ENCODE results near the gene PNMT. TPM values are rescaled to one million over a fixed set of nuclear protein-coding genes. Genes with fewer than 3 reads are reported as not detected.

Gene PNMT
- total RNA-seq, 1 experiment from 2014 or later: 1.1 TPM

DNA sequence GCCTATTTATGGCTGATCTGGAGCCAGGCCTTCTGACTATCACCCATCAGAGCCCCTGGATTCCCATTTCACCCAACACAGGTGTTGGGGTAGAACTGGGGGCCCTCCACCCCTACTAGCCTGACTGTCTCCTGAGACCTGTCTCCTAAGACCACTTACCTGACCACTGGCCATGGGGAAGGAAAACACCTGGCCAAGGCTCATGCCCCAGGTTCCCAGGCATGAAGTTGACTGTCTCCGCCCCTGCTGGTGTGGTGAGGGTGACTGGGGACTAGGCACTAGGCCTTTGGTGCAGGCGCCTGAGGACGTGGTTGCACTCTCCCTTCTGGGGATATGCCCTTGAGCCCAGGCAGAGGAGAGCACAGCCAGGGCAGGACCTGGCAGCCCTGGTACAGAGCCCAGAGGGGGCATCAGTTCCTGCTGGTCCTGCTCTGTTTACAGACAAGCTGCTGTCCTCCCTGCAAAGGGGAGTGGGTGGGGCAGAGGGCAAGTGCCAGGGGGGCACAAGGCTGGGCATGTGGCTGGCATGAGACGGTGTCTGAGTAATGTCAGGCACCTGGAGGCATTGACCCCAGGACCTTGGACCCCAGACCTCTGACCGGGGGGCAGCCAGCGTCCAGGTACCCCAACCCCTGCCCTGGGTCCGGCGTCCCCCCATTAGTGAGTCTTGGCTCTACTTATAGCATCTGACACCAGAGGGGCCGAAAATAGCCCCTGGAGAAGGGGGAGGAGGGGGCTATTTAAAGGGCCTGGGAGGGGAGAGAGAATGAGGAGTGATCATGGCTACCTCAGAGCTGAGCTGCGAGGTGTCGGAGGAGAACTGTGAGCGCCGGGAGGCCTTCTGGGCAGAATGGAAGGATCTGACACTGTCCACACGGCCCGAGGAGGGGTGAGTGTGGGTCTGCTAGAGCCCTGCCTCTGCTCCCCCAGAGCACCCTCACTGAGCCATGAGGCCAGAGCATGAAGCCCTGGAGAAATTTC is 3.4 kb upstream of the PNMT start, which contains the start of gene TCAP:
TCAP (plus strand) TSS at position 769 of the 981 bp plus-strand sequence; CDS start at position 780, 11 bp downstream.
- ChIA-PET CTCF (no interaction called here), POLR2A (ENCODE audit: unreplicated experiment) (interaction anchor here (0.5 kb wide), 1 partner anchor 87 kb away, joined by 26 read pairs; no protein-coding TSS in a partner anchor)
- H3K4me1 ChIP-seq (replicated peaks; ENCODE audit: insufficient read depth): peaks cover 35% of the 10 kb centered on the region
- intact Hi-C loops (cut with micrococcal nuclease; ENCODE audit: unreplicated experiment): no loop called here
- H3K36me3 ChIP-seq (ENCODE audit: low read depth): no peaks in the 10 kb centered on the region
- DNase-seq: no peak
- H4K20me1 ChIP-seq (ENCODE audit: insufficient read depth): no peaks in the 10 kb centered on the region
- no peak within 1 kb of the TSS for H2AFZ ChIP-seq
- no peaks in the 10 kb centered on the region for H3K79me2 ChIP-seq (ENCODE audit: low read depth)
- H3K4me2 ChIP-seq: peak within 1 kb of the TSS; percentile 82
- H3K27me3 ChIP-seq (ENCODE audit: insufficient read depth, low read depth): no peaks in the 10 kb centered on the region
- peaks cover 22% of the 10 kb centered on the region for H3F3A ChIP-seq (ENCODE audit: insufficient read depth, low read depth)
- H3K4me3 ChIP-seq: no peak within 1 kb of the TSS
- no peak for TF ChIP-seq EZH2 (IDR thresholded peaks at IDR 0.05; ENCODE audit: low read depth)
- no peak for TF ChIP-seq CTCF (conservative IDR thresholded peaks at IDR 0.05)
- H3K9me3 ChIP-seq (ENCODE audit: insufficient read depth, low read depth): no peaks in the 10 kb centered on the region
- no TSS peak for BruUV-seq (replicated peaks)
- no peak within 1 kb of the TSS for H3K27ac ChIP-seq
- H3K9me2 ChIP-seq (ENCODE audit: insufficient read depth): no peaks in the 10 kb centered on the region

- H3K36me3 ChIP-seq (ENCODE audit: low read depth): no peaks in the 10 kb centered on the region
- H3F3A ChIP-seq (ENCODE audit: insufficient read depth, low read depth): peaks cover 27% of the 10 kb centered on the region
- H3K9me3 ChIP-seq (ENCODE audit: insufficient read depth, low read depth): no peaks in the 10 kb centered on the region
- POLR2A ChIA-PET (ENCODE audit: unreplicated experiment): interaction anchor here (0.5 kb wide), 1 partner anchor 86 kb away, joined by 26 read pairs; no protein-coding TSS in a partner anchor
- no peak overlapping the region for H3K4me2 ChIP-seq
- H3K9me2 ChIP-seq (ENCODE audit: insufficient read depth): no peaks in the 10 kb centered on the region
- peaks cover 35% of the 10 kb centered on the region for H3K4me1 ChIP-seq (replicated peaks; ENCODE audit: insufficient read depth)
- H3K79me2 ChIP-seq (ENCODE audit: low read depth): no peaks in the 10 kb centered on the region
- DNase-seq: peak in 1 of 2 experiments; percentile 16
- H3K27ac ChIP-seq: no peak overlapping the region
- H3K27me3 ChIP-seq (ENCODE audit: insufficient read depth, low read depth): no peaks in the 10 kb centered on the region
- H2AFZ ChIP-seq: no peak overlapping the region
- intact Hi-C loops (cut with micrococcal nuclease; ENCODE audit: unreplicated experiment): no loop called here
- H3K4me3 ChIP-seq: no peak overlapping the region
- CTCF ChIA-PET: no interaction called here
- no TSS peak for BruUV-seq (replicated peaks)
- H4K20me1 ChIP-seq (ENCODE audit: insufficient read depth): no peaks in the 10 kb centered on the region
- TF ChIP-seq EZH2 (IDR thresholded peaks at IDR 0.05; ENCODE audit: low read depth): no peak
- no peak for TF ChIP-seq CTCF (conservative IDR thresholded peaks at IDR 0.05)
Measured at GRCh38 chr17:39665642-39666224, 2.5 kb upstream of the PNMT start.

DNA sequence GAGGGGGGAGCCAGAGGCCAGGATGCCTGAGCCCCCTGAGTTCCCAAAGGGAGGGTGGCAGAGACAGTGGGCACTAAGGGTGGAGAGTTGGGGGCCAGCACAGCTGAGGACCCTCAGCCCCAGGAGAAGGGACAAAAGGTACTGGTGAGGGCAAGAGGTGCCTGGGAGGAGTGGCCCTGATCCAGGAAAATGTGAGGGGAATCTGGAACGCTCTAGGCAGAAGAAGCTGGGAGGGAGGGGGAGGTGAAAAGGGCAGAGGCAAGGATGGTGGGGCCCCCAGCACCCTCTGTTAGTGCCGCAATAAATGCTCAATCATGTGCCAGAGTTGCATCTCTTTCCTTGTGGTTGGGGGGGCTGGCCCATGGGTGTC is 2.0 kb upstream of the PNMT start:
- intact Hi-C loops (cut with micrococcal nuclease; ENCODE audit: unreplicated experiment): no loop called here
- no peak for DNase-seq
- no peaks in the 10 kb centered on the region for H3K79me2 ChIP-seq (ENCODE audit: low read depth)
- H3K27me3 ChIP-seq (ENCODE audit: insufficient read depth, low read depth): no peaks in the 10 kb centered on the region
- H3K4me2 ChIP-seq: no peak overlapping the region
- H3K9me3 ChIP-seq (ENCODE audit: insufficient read depth, low read depth): no peaks in the 10 kb centered on the region
- H3K36me3 ChIP-seq (ENCODE audit: low read depth): no peaks in the 10 kb centered on the region
- ChIA-PET POLR2A (ENCODE audit: unreplicated experiment) (no interaction called here), CTCF (interaction anchor here (0.6 kb wide), 1 partner anchor 63 kb away, joined by 3 read pairs; no protein-coding TSS in a partner anchor)
- H2AFZ ChIP-seq: no peak overlapping the region
- H3K27ac ChIP-seq: no peak overlapping the region
- no peak overlapping the region for H3K4me3 ChIP-seq
- no peaks in the 10 kb centered on the region for H4K20me1 ChIP-seq (ENCODE audit: insufficient read depth)
- BruUV-seq (replicated peaks): no TSS peak
- peaks cover 27% of the 10 kb centered on the region for H3F3A ChIP-seq (ENCODE audit: insufficient read depth, low read depth)
- TF ChIP-seq EZH2 (IDR thresholded peaks at IDR 0.05; ENCODE audit: low read depth) (no peak), CTCF (conservative IDR thresholded peaks at IDR 0.05) (no peak)
- H3K4me1 ChIP-seq (replicated peaks; ENCODE audit: insufficient read depth): peaks cover 35% of the 10 kb centered on the region
- no peaks in the 10 kb centered on the region for H3K9me2 ChIP-seq (ENCODE audit: insufficient read depth)
